GM19023 (cell line): ENCODE data around the gene PLCB2.

Source experiments
- ATAC-seq: cut with Tn5 transposase; IDR thresholded peaks from one replicate; pipeline ENCODE4 v1.9.1; 2021; ENCODE audit warnings: mild to moderate bottlenecking, moderate library complexity; ENCODE audit not compliant: unreplicated experiment

Gene PLCB2

DNA sequence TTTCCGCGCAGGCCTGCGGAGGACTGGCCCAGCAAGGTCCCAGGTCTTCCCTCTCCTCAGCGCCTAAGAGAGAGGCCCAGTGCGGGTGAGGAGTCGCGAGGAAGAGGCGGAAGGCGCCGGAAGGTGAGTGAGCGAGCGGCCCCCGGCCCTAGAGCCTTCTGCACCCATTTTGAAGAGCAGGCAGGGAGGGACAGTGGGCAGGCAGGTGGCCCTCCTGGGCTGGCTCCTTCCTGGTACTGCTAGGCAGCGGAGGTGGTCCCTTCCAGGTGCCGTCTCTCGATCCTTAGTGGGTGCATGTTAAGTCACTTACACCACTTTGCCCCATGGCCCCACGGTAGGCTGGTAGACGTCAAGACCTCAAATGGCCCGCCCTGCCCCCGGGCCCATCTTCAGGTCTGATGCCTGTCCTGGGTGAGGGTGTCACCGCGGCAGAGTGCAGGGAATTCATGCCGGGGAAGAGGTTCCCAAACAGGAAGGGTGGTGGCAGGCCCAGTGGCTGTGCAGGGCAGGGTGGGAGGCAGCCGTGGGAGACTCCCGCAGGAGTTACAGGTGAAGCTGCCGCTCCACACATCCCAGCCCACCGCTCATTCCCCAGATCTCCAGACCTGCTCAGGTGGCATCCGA lies 54.5 kb downstream of the PLCB2 start:
- ATAC-seq, result no peak

DNA sequence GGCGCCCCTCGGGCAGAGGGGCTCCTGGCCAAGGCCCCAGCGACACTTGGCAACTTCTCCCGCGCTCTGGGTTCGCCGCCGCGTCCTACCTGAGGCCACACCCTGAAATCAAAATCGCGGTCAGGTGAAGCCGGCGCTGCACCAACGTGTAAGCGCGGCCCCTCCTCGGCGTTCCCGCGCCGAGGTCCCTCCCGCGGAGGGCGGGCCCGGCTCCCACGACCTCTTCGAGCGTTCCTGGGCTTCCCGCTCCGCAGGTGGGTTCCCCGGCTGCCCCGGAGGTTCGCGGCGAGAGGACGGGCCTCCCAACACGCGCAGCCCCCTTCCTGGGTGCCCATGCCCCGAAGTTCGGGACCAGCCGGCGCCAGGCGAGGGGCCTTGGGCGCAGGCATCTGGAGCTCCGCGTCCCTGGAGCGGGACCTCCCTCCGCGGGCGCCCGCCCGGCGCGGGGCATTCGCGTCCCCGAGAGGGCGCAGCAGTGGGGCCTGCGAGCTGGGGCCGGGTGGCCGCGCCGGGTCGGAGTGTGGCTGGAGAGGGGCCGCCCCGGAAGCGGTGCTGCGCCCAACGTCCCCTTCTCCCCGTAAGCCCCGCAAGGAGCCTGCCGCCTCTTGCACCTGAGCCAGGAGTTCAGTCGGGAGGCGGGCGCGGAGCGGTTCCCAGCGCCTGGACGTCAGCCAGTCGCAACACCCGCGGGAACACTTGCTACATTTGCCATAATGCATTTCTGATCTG lies 55.1 kb downstream of the PLCB2 start:
- no peak for ATAC-seq

DNA sequence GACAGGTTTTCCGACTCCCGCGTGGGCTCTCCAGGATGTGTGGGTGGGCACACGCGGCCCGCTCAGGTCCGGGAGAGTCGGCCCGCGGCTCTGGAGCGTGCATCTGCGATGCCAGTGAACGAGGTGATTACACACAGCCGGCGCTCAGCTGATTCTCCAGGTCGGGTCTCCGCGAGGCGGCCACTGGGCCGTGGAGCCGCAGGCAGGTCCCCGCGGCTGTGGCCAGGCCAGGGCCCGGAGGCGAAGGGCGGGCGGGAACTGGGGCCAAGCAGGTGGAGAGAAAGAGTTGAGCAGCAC lies 55.6 kb downstream of the PLCB2 start:
- ATAC-seq, result no peak

GRCh38 chr15:40251486-40252140 lies 56.1 kb downstream of the PLCB2 start:
- ATAC-seq, result no peak

GRCh38 chr15:40250771-40251483 lies 56.8 kb downstream of the PLCB2 start:
- ATAC-seq, result no peak

- no peak for ATAC-seq
Measured at GRCh38 chr15:40250304-40250656, 57.5 kb downstream of the PLCB2 start.

DNA sequence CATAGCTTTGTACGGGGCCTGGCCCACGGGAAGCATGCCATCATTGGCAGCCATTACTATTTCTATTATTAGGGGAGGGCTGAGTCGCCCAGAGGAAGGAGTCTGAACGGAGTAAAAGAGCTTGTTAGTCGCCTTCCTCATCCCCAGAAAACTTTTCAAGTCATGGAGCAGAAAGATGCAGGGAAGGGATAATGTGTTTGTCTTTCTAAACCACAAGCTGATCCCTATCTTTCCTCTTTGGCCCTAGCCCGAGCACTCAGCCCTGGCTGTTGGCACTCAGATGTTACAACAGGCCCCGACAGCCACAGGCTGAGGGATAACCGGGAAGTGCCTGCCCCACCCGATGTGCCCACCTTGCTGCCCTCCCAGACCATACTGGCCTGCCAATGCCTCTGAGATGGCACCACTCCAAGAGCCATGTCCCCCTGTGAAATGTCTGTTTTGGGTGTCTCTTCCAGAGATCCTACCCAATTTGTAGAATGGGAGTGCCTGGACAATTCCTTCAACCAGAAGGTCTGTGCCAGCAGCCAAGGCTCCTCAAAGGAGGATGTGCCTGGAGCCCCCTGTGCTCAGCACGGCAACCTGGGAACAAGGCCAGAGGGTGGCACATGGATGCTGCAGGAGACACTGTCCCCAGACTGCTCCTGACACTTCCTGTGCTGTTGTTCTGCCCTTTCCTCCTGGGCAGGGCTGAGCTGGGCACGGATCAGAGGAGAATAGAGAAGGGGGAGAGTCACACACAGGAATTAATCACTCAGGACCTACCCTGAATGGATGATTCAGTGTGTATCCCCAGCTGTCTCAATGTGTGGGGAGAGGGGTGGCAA lies 58.0 kb downstream of the PLCB2 start:
- no peak for ATAC-seq

DNA sequence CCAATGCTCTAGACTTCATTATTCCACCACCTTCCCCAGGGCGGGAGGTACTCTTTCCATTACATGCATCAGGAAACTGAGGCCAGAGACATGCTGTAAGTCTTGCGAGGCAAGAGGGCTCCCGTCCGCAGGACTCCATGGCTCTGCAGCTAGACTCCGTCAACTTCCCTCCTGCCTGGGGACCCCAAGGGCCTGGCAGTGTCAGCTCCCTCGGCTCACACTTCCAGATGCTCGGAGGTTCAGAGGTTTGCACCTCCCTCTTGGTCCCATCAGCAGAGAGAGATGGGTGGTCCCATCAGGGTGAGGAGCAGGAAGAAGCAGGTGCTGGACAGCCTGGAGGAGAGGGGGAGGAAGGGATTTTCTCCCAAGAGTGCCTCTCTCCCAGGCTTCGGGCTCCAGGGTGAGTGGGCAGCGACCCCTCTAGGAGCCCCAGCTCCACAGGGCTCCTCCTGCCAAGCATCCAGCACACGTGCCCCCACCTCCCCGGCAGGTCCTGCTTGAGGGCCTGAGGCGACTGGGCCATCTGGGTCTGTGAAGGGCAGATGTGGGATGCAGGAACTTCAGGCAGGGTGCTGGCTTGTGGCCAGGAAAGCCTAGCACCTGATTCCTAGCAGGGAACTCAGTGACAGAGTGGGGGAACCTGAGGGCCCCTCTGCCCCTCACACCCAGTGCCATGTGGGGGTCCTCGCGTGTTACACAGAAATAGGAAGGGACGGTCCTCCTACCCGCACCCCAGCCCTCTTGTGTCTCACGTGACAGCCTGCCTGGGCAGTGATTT lies 59.5 kb downstream of the PLCB2 start:
- ATAC-seq, result no peak

GRCh38 chr15:40247406-40247971 lies 60.2 kb downstream of the PLCB2 start:
- ATAC-seq, result no peak

DNA sequence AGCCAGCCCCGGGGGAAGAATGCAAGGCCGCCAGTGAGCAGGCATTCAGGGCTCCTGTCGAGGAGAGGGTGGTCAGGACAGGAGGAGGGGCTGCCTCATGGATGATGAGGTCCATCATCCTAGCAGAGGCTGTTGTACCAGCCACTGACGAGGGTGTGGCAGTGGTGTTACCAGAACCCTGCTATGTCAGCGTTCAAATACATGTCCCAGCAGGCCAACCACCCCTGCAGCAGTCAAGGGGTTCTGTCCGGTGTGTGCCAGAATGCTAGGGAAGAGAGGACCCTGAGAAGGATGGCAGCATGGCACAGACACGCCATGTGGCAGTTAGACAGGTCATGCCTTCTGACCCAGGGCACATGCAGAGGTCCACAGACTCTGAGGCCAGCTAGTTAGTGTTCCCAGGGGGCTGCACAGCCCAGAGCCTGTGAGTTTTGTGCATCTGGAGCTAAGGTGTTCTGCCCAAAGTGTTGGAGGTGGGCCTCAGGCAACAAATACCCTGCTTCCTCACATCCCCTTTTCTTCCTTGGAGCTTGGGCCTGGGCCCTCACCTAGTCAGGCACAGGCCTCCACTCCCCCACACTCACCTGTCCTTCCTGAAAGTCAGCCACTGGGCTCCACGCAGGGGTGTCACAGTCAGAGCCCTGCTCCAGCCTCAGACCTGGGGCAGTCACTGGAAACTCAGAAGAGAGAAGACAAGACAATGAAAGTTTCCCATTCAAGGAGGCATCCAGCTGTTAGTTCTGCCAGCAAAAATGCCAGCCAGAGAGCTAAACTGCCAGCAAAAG lies 61.0 kb downstream of the PLCB2 start:
- ATAC-seq, result no peak

GRCh38 chr15:40245666-40246450 lies 61.9 kb downstream of the PLCB2 start:
- ATAC-seq, result no peak

DNA sequence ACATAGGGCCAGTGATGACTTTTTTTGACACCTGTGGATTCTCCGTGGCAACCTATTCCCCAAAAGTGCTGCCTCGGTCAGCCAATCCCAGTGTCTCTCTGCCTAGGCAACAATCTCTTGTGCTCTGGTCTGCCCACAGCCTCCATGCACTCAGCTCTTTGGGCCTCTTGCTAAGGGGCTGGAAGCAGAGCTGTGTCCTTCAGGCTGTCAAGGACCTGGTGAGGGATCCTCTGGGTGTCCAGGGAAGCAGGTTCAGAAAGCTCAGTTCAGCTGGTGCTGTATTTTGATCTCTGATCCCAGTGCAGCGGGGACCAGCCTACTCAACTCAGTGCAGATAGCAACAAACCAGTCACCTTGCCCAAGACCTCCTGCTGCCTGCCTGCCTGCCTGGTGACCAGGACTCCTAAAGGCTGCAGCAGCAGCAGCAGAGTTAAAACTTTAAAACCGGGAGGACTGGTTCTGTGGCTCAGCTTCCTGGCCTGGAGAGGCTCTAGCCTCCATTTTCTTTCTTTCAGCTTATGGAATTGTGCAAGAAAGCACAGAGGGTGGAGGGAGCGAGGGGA lies 62.7 kb downstream of the PLCB2 start:
- ATAC-seq, result no peak

- ATAC-seq, result no peak
Measured at GRCh38 chr15:40243126-40243810, 64.5 kb downstream of the PLCB2 start.

DNA sequence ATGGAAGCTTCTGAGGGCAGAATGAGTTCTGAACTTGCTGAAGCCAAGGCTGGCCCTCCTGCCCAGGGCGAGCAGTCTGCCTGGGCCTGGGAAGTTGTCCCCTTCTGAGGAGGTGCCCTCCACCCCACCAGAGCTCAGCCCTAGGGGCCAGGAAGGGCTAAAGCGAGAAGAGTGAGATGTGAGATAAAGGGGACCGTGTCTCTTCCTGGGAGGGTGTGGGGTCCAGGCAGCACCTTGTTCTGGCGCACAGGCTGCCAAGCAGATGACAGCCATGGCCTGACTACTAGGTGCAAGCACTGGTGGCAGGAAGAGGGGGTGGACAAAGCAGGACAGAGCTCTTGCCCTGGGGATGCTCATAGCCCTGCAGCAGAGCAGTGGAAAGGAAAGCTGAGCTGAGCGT lies 65.1 kb downstream of the PLCB2 start:
- ATAC-seq, result no peak

- no peak for ATAC-seq
Measured at GRCh38 chr15:40242213-40242599, 65.5 kb downstream of the PLCB2 start.

GRCh38 chr15:40241269-40242212 lies 66.2 kb downstream of the PLCB2 start:
- ATAC-seq, result no peak
